ENCODE measurements around the gene CST2.

DNA sequence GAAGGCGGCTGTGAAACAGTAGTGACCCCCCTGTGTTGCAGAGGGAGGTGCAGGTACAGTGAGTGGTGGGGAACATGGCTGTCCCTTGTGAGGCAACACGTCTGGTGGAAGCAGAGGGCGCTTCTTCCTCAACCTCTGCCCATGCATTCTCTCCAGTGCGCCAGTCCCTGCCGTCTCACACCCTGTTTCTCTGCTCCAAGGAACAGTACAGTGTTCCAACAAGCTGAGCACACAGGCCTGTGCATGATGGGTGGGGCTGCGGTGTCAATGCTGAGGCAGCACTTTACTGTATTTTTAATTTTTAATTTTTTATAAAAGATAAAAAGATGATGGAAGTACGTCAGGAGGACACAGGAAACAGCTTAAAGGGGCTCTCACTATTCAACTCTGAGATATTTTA lies 32.5 kb downstream of the CST2 start:
- TF ChIP-seq CTCF (IDR thresholded peaks at IDR 0.05; ENCODE audit: insufficient read depth, low read length, poor library complexity, severe bottlenecking) (no peak), EZH2phosphoT487 (conservative IDR thresholded peaks at IDR 0.05; ENCODE audit: low read length) (no peak)

Measured in SU-DHL-6 (cell line).